ENCODE results near the gene MRPL18.

- TF ChIP-seq CTCF (optimal IDR thresholded peaks at IDR 0.05 in 1 of 3, IDR thresholded peaks at IDR 0.05 in 1 of 3, conservative IDR thresholded peaks at IDR 0.05 in 1 of 3; ENCODE audit: extremely low read depth in 1 of 3, insufficient read depth in 2 of 3, low read length in 3 of 3): no peak
- TF ChIP-seq EZH2 (IDR thresholded peaks at IDR 0.05; ENCODE audit: low read length): no peak
Measured at GRCh38 chr6:159790149-159790955, at the start of gene MRPL18.
